ENCODE data around the gene NOTCH1.

Gene NOTCH1

DNA sequence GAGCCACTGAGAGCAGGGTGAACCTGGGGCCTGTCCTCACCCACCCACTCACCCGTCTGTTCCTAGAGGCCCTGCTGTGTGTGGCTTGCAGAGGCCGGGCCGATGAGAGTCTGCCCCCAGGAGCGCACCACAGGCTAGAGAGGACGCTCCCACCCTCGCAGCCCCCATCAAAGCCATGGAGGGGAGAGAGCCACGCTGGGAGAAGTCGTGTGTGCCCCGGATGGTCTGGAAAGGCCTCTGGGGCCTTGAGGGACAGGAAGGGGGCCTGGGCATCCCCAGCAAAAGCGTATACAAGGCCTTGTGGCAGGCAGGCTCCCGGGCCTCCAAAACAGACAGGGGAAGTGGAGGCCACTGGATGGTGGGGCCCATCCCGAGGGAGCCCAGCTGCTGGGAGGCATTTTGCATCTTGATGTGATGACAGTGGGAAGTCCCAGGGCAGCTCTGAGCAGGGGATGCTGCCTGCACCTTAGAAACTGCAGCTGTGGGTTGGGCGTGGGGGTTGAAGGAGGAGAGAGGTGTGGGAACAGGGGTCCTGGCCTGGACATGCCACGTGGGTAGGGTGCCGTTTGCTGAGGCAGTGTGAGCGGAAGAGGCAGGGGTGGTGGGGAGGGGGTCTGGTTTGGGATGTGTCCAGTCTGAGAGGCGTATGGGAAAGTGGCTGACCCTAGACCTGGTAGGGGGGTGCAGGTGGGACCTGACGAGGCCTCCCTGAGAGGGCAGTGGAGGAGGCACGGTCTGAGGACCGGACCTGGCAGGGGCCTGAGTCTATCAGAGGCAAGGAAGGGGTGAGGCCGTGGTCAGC lies 43.0 kb upstream of the NOTCH1 start:
- no peak overlapping the region for H3K4me3 ChIP-seq (ENCODE audit: control insufficient read depth, low read depth, low read length)
- no peak for DNase-seq (ENCODE audit: low read depth)
- TF ChIP-seq CTCF (IDR thresholded peaks at IDR 0.05; ENCODE audit: control insufficient read depth, insufficient read depth, low read depth, low read length, missing control alignments), result no peak

- no peak for DNase-seq (ENCODE audit: low read depth)
- no peak overlapping the region for H3K4me3 ChIP-seq (ENCODE audit: control insufficient read depth, low read depth, low read length)
- no peak for TF ChIP-seq CTCF (IDR thresholded peaks at IDR 0.05; ENCODE audit: control insufficient read depth, insufficient read depth, low read depth, low read length, missing control alignments)
Measured at GRCh38 chr9:136587944-136588662, 42.3 kb upstream of the NOTCH1 start.

DNA sequence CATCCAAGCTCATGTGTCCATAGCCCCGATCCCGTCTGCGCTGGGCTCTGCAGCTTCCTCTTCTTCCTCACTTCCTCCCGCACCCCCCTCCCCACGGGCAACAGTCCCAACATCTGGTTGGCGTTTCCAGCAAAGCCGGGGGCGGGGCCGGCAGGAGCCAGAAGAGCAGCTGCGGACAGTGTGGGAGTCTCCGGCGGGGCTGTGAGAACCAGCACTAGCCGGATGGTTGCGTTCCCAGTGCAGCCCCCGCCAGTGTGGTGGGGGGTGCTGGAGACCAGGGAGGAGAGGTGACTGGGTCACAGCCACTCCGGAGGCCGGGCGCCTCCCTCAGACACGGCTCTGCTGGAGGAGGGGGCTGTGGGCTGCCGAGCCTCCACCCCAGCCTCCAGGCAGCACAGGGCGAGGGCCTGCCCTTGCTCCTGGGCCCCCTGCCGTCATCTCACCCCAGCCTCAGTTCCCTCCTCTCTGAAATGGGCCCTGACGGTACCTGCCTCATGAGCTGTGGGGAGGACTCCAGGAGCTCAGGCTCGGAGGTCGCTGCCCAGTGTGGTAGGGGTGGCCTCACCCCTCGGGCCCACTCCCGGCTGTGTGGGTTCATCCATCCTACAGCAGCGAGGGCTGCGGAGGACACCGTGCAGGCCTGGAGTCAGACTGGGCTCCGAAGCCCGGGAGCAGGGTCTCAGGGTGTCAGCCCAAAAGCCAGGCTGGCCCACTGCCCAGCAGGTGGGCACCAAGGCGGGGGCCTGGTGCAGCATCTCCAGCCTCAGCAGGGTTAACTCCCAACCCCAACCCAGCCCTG lies 41.5 kb upstream of the NOTCH1 start:
- no peak overlapping the region for H3K4me3 ChIP-seq (ENCODE audit: control insufficient read depth, low read depth, low read length)
- no peak for TF ChIP-seq CTCF (IDR thresholded peaks at IDR 0.05; ENCODE audit: control insufficient read depth, insufficient read depth, low read depth, low read length, missing control alignments)
- no peak for DNase-seq (ENCODE audit: low read depth)

DNA sequence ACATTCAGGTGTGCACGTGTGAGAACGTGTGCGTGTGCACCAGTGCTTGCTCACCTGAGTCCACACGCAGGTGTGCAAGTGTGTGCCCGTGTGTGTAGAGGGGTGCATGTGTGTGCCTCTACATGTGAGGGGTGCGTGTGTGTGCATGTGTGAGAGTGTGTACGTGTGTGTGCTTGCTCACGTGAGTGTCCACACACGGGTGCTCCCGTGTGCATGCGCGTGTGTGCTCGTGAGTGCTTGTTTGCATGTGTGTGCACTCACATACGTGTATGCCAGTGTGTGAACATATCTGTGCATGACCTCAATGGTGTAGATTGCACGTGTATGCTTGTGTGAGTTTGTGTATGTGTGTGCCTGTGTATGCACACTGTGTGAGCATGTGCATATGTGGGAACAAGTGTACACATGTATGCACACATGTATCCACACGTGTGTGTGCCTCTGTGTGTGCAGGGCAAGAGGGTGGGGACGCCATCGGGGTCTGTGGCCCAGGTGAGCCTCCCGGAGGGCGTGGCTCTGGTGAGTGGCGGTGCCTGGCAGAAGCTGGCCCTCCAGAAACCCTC lies 40.6 kb upstream of the NOTCH1 start:
- H3K4me3 ChIP-seq (ENCODE audit: control insufficient read depth, low read depth, low read length), result no peak overlapping the region
- TF ChIP-seq CTCF (IDR thresholded peaks at IDR 0.05; ENCODE audit: control insufficient read depth, insufficient read depth, low read depth, low read length, missing control alignments), result no peak
- no peak for DNase-seq (ENCODE audit: low read depth)

GRCh38 chr9:136585531-136586120 lies 39.8 kb upstream of the NOTCH1 start:
- TF ChIP-seq CTCF (IDR thresholded peaks at IDR 0.05; ENCODE audit: control insufficient read depth, insufficient read depth, low read depth, low read length, missing control alignments), result no peak
- H3K4me3 ChIP-seq (ENCODE audit: control insufficient read depth, low read depth, low read length), result no peak overlapping the region
- no peak for DNase-seq (ENCODE audit: low read depth)

- H3K4me3 ChIP-seq (ENCODE audit: control insufficient read depth, low read depth, low read length), result no peak overlapping the region
- no peak for DNase-seq (ENCODE audit: low read depth)
- TF ChIP-seq CTCF (IDR thresholded peaks at IDR 0.05; ENCODE audit: control insufficient read depth, insufficient read depth, low read depth, low read length, missing control alignments), result no peak
Measured at GRCh38 chr9:136584934-136585333, 39.1 kb upstream of the NOTCH1 start.

All from AG09309 (cell line).